Measurements from ENCODE around the gene EYS.

DNA sequence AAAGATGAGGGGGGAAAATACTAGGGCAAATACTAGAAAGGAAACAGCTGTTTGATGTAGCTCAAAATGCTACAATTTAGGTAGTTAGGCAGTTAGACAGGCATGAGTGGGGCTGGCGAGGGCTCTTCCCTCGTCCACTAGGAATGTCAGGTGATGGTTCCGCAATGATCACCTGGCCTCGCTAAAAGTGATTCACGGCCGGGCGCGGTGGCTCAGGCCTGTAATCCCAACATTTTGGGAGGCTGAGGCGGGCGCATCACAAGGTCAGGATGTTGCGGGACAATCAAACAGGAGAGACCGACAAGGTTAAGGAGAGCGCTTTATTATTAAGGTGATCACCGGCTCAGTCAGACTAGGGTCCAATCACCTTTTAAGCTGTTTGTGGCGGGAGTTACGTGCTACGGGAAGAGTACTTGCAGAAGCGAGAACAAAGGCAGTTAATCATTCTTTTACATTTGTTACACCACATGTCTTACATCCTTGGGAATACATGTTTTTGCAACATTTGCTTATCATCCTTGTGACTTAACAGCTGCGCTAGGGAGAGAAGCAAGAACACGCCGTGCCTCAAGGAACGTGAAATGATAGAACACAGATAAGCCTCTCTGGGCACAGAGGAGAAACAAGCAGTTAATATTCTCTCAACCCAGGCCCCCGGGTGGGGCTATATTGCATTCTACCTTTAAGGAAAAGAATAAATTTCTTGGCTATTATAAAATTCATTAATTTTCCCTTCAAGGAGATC, 1025.4 kb downstream of the EYS start:
- TF ChIP-seq, protein P1, sequence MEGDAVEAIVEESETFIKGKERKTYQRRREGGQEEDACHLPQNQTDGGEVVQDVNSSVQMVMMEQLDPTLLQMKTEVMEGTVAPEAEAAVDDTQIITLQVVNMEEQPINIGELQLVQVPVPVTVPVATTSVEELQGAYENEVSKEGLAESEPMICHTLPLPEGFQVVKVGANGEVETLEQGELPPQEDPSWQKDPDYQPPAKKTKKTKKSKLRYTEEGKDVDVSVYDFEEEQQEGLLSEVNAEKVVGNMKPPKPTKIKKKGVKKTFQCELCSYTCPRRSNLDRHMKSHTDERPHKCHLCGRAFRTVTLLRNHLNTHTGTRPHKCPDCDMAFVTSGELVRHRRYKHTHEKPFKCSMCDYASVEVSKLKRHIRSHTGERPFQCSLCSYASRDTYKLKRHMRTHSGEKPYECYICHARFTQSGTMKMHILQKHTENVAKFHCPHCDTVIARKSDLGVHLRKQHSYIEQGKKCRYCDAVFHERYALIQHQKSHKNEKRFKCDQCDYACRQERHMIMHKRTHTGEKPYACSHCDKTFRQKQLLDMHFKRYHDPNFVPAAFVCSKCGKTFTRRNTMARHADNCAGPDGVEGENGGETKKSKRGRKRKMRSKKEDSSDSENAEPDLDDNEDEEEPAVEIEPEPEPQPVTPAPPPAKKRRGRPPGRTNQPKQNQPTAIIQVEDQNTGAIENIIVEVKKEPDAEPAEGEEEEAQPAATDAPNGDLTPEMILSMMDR (IDR thresholded peaks at IDR 0.05 in 2 of 3, conservative IDR thresholded peaks at IDR 0.05 in 1 of 3; ENCODE audit: borderline replicate concordance in 1 of 3, insufficient read depth in 1 of 3, low read depth in 2 of 3, low read length in 2 of 3), result no peak
- TF ChIP-seq POLR2AphosphoS5 (IDR thresholded peaks at IDR 0.05; ENCODE audit: low read depth, low read length), result no peak
- no peak for TF ChIP-seq SIN3A (IDR thresholded peaks at IDR 0.05; ENCODE audit: low read depth)
- TF ChIP-seq POLR2A (IDR thresholded peaks at IDR 0.05; ENCODE audit: borderline replicate concordance, extremely low read depth, insufficient read depth, insufficient read length), result no peak
- no peak for TF ChIP-seq EZH2 (IDR thresholded peaks at IDR 0.05)
- TF ChIP-seq RAD21 (IDR thresholded peaks at IDR 0.05; ENCODE audit: low read depth), result no peak
- TF ChIP-seq FOSL1 (IDR thresholded peaks at IDR 0.05; ENCODE audit: low read depth), result no peak
- TF ChIP-seq EZH2phosphoT487 (IDR thresholded peaks at IDR 0.05; ENCODE audit: borderline replicate concordance), result no peak
- no peak for TF ChIP-seq ZNF274 (IDR thresholded peaks at IDR 0.05; ENCODE audit: low read depth, low read length)
